ENCODE results near the gene C14orf93. TPM values are rescaled to one million over a fixed set of nuclear protein-coding genes. Genes with fewer than 3 reads are reported as not detected.

The C14orf93 gene
- total RNA-seq, 1 experiment from 2014 or later, result 8.2 TPM

- H2BK5ac ChIP-seq (ENCODE audit: insufficient read length, low read length), result no peak overlapping the region
- peak overlapping the region in 1 of 3 experiments; percentile 70; a peak in 1 of 7 replicates for H3K27ac Mint-ChIP-seq
- no peaks in the 10 kb centered on the region for H3K9me3 ChIP-seq (ENCODE audit: control insufficient read depth, low read depth, low read length)
- no peak overlapping the region for H3K14ac ChIP-seq (ENCODE audit: insufficient read depth, low read length)
- H3K27ac ChIP-seq (ENCODE audit: insufficient read length, low read depth, low read length), result no peak overlapping the region
- peaks cover 1% of the 10 kb centered on the region; the same call in 1 of the 2 replicates for H3K27me3 Mint-ChIP-seq (ENCODE audit: low read depth)
- no peak overlapping the region for H2AFZ ChIP-seq (ENCODE audit: low read length)
- no CpG with 5 or more reads among the region's 13 CpGs for WGBS (ENCODE audit: extremely low coverage, insufficient read length, low lambda C conversion rate)
- H2BK120ac ChIP-seq (ENCODE audit: low read depth, low read length, poor library complexity, severe bottlenecking), result no peak overlapping the region
- no peak overlapping the region for H2AK5ac ChIP-seq (ENCODE audit: insufficient read length, low read length)
- no peaks in the 10 kb centered on the region for H3K79me1 ChIP-seq (ENCODE audit: insufficient read depth, low read depth, low read length, poor library complexity, severe bottlenecking)
- H3T11ph ChIP-seq (ENCODE audit: low read length), result no peak overlapping the region
- H3K9me3 Mint-ChIP-seq, result no peaks in the 10 kb centered on the region
- H3K23me2 ChIP-seq (ENCODE audit: insufficient read length, low read depth, low read length, poor library complexity, severe bottlenecking), result no peaks in the 10 kb centered on the region
- H2BK12ac ChIP-seq (ENCODE audit: insufficient read length, low read depth, low read length), result no peak overlapping the region
- no peak for TF ChIP-seq CTCF (conservative IDR thresholded peaks at IDR 0.05)
- no peak overlapping the region for H2BK15ac ChIP-seq (ENCODE audit: low read depth, low read length)
- H3K18ac ChIP-seq (ENCODE audit: insufficient read length, low read depth, low read length), result no peak overlapping the region
- no peaks in the 10 kb centered on the region for H4K20me1 ChIP-seq (ENCODE audit: control insufficient read depth, insufficient read depth, insufficient read length)
- H3K4ac ChIP-seq (ENCODE audit: low read depth, low read length), result no peak overlapping the region
- H3K4me1 ChIP-seq (ENCODE audit: insufficient read depth, low read length), result no peaks in the 10 kb centered on the region
- no peak overlapping the region for H3K23ac ChIP-seq (ENCODE audit: insufficient read length, low read depth, low read length)
- H3K4me3 Mint-ChIP-seq, result no peak overlapping the region
- H4K5ac ChIP-seq (ENCODE audit: insufficient read length, low read depth, low read length), result no peak overlapping the region
- no peak overlapping the region for H2BK20ac ChIP-seq (ENCODE audit: low read depth, low read length, poor library complexity, severe bottlenecking)
- H3K79me2 ChIP-seq (ENCODE audit: insufficient read depth, low read length), result no peaks in the 10 kb centered on the region
- no peak overlapping the region for H3K4me2 ChIP-seq (ENCODE audit: insufficient read depth, insufficient read length, low read length)
- DNase-seq, result no peak
- peaks cover 7 to 17% (median 16%) of the 10 kb centered on the region in 3 experiments for H3K36me3 Mint-ChIP-seq (ENCODE audit: insufficient read depth in 1 of 3, low read depth in 3 of 3)
- H4K91ac ChIP-seq (ENCODE audit: insufficient read length, low read depth, low read length), result no peak overlapping the region
- H4K8ac ChIP-seq (replicated peaks; ENCODE audit: insufficient read length, low read depth, low read length), result no peak overlapping the region
- H3K9ac ChIP-seq (ENCODE audit: extremely low read depth, insufficient read length, low read length), result no peak overlapping the region
- H3K27me3 ChIP-seq (ENCODE audit: insufficient read depth, low read length), result no peaks in the 10 kb centered on the region
- peaks cover 6 to 15% of the 10 kb centered on the region in 2 experiments for H3K4me1 Mint-ChIP-seq
- no peak overlapping the region for H3K56ac ChIP-seq (ENCODE audit: insufficient read length, low read depth, low read length)
These were observed 35.7 kb upstream of the C14orf93 start for GRCh38 chr14:23045419-23046357.

Measured in H9 (cell line).